OCI-LY7 (cell line): ENCODE data around the gene NEK9.

Experiments
- EZH2phosphoT487 ChIP-seq: fragments of 200-600 bp; sonication (generic); IDR thresholded peaks from 2 replicates; pipeline ENCODE4 v1.6.1; 2018; ENCODE audit warnings: low read depth, borderline replicate concordance, mild to moderate bottlenecking, mixed run types, antibody characterized with exemption, low read length, moderate library complexity, mixed read lengths
- TF ChIP-seq, protein P1 (sequence below): fragments of 200-600 bp; sonication (generic); conservative IDR thresholded peaks from 2 replicates; pipeline ENCODE4 v1.5.1; 2014; ENCODE audit warnings: mild to moderate bottlenecking, antibody characterized with exemption, low read length, moderate library complexity, mixed read lengths

DNA sequence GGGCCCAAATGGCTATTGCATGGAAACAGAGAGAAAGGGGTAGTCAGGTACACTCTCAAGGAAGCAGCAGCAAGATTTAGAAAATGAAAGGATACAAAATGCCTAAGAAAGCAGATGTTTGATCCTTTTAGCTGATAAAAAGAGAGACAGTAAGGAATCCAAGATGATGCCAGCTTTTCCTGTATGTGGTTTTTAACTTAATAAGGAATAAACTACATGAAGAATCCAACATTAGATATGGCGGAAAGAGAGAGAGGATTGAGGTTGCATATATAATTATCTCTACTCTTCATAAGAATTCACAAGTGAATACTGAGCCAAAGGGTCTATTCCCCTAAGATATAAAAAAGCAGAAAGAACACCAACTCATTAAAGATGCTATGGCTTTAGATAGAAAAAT, 38.0 kb upstream of the NEK9 start:
- TF ChIP-seq, protein P1, sequence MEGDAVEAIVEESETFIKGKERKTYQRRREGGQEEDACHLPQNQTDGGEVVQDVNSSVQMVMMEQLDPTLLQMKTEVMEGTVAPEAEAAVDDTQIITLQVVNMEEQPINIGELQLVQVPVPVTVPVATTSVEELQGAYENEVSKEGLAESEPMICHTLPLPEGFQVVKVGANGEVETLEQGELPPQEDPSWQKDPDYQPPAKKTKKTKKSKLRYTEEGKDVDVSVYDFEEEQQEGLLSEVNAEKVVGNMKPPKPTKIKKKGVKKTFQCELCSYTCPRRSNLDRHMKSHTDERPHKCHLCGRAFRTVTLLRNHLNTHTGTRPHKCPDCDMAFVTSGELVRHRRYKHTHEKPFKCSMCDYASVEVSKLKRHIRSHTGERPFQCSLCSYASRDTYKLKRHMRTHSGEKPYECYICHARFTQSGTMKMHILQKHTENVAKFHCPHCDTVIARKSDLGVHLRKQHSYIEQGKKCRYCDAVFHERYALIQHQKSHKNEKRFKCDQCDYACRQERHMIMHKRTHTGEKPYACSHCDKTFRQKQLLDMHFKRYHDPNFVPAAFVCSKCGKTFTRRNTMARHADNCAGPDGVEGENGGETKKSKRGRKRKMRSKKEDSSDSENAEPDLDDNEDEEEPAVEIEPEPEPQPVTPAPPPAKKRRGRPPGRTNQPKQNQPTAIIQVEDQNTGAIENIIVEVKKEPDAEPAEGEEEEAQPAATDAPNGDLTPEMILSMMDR: no peak
- TF ChIP-seq EZH2phosphoT487: no peak
